Astrocyte (in vitro differentiated cells and primary cell): ENCODE data around the gene IFNGR2. TPM values are rescaled to one million over a fixed set of nuclear protein-coding genes. Genes with fewer than 3 reads are reported as not detected.

ENCODE experiments used
- DNase-seq: peaks from one replicate; pipeline ENCODE4 v3.0.0-alpha.2; 2010; ENCODE audit warnings: low read depth
- FAIRE-seq: peaks from 2 replicates; lab custom pipeline; 2011; peaks lifted over from hg19 to GRCh38; lab: Jason Lieb, UNC
- H2AFZ ChIP-seq: 2 replicates; pipeline ENCODE4 v1.6.0; 2012; ENCODE audit warnings: low read depth, low read length, inconsistent platforms
- H3K27ac ChIP-seq: 2 replicates; pipeline ENCODE4 v1.5.1; 2011; ENCODE audit warnings: low read depth, low read length, inconsistent platforms
- H3K27me3 ChIP-seq: 2 replicates; pipeline ENCODE4 v1.6.0; 2011; ENCODE audit warnings: low read length, inconsistent platforms; ENCODE audit not compliant: insufficient read depth
- H3K36me3 ChIP-seq: 2 replicates; pipeline ENCODE4 v1.5.1; 2011; ENCODE audit warnings: low read length, inconsistent platforms; ENCODE audit not compliant: insufficient read depth
- H3K4me1 ChIP-seq: 2 replicates; pipeline ENCODE4 v1.5.1; 2011; ENCODE audit warnings: low read length, inconsistent platforms; ENCODE audit not compliant: insufficient read depth
- H3K4me2 ChIP-seq: 2 replicates; pipeline ENCODE4 v1.6.0; 2012; ENCODE audit warnings: low read length, inconsistent platforms
- H3K4me3 ChIP-seq: 2 replicates; pipeline ENCODE4 v1.5.1; 2011; ENCODE audit warnings: low read depth, mild to moderate bottlenecking, low read length, inconsistent platforms; ENCODE audit not compliant: insufficient read depth
- H3K79me2 ChIP-seq: 2 replicates; pipeline ENCODE4 v1.6.0; 2012; ENCODE audit warnings: mild to moderate bottlenecking, low read length, inconsistent platforms; ENCODE audit not compliant: insufficient read depth
- H3K9ac ChIP-seq: 2 replicates; pipeline ENCODE4 v1.6.0; 2012; ENCODE audit warnings: mild to moderate bottlenecking, low read length, inconsistent platforms
- H3K9me3 ChIP-seq: 2 replicates; pipeline ENCODE4 v1.5.1; 2012; ENCODE audit warnings: low read depth, mild to moderate bottlenecking, low read length, inconsistent platforms; ENCODE audit not compliant: insufficient read depth
- H4K20me1 ChIP-seq: 2 replicates; pipeline ENCODE4 v1.6.0; 2012; ENCODE audit warnings: low read length, inconsistent platforms; ENCODE audit not compliant: insufficient read depth
- H3K27ac Mint-ChIP-seq: one replicate; pipeline ENCODE4 v1.8.0; 2021; ENCODE audit warnings: mild to moderate bottlenecking, mixed read lengths; ENCODE audit not compliant: unreplicated experiment
- H3K27me3 Mint-ChIP-seq: one replicate; pipeline ENCODE4 v1.8.0; 2021; ENCODE audit warnings: low read depth, mixed read lengths; ENCODE audit not compliant: unreplicated experiment
- H3K36me3 Mint-ChIP-seq: one replicate; pipeline ENCODE4 v1.8.0; 2021; ENCODE audit warnings: low read depth, mixed read lengths; ENCODE audit not compliant: unreplicated experiment
- H3K4me1 Mint-ChIP-seq: one replicate; pipeline ENCODE4 v1.8.0; 2021; ENCODE audit warnings: low read depth, mixed read lengths; ENCODE audit not compliant: unreplicated experiment
- H3K4me3 Mint-ChIP-seq: one replicate; pipeline ENCODE4 v1.8.0; 2021; ENCODE audit warnings: mild to moderate bottlenecking, moderate library complexity, mixed read lengths; ENCODE audit not compliant: unreplicated experiment
- H3K9me3 Mint-ChIP-seq: one replicate; pipeline ENCODE4 v1.8.0; 2021; ENCODE audit warnings: mild to moderate bottlenecking, mixed read lengths; ENCODE audit not compliant: unreplicated experiment
- CTCF ChIP-seq: IDR thresholded peaks from 2 replicates; pipeline ENCODE4 v1.5.1; 2011; ENCODE audit warnings: low read depth, mild to moderate bottlenecking, inconsistent platforms, low read length, moderate library complexity; ENCODE audit not compliant: insufficient read depth
- EZH2 ChIP-seq: IDR thresholded peaks from 2 replicates; pipeline ENCODE4 v1.6.1; 2012; ENCODE audit warnings: mild to moderate bottlenecking, low read length, inconsistent platforms; ENCODE audit not compliant: insufficient read depth
- total RNA-seq: library from RNA; stranded (reverse); gene quantifications from 2 replicates; pipeline ENCODE4 v1.2.1, GENCODE V29; 2021

Gene IFNGR2
- total RNA-seq, 1 donor from 2014 or later = 58.9 TPM

DNA sequence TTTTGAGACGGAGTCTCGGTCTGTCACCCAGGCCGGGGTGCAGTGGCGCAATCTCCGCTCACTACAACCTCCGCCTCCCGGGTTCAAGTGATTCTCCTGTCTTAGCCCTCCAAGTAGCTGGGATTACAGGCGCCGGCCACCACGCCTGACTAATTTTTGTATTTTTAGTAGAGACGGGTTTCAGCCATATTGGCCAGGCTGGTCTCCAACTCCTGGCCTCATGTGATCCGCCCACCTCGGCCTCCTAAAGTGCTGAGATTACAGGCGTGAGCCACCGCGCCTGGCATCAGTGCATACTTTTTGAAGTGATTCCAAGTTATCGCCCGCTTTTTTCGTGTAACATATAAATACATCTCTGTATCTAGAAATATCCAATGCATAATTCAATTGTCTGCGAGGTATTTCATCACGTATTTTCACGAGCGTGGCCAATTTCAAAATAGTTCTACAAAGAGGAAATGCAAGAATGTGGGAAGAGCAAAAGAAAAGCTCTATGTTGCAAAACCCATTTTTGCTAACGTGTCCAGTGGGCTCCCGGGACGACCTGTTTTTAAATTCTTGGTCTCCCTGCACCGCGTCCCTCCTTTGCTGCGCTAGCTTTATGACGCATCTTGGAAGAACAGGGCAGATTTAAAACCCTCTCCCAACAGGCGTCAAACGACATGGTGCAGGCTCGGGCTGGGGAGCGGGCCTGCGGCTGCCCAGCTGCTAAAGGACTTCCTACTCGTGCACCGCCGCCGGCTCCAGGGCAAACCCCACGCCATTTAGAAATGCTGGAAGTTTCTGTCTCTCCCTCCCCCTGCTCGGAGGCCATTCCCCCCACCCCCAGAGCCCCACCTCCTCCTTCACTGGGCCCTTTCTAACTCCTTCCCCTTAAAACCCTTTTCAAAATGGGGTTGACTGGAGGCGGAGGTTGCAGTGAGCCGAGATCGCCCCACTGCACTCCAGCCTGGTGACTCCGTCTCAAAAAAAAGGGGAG, 923 bp upstream of the IFNGR2 start:
- Histone ChIP-seq H3K4me2 (peak overlapping the region; percentile 95), H2AFZ (peak overlapping the region; percentile 42), H3K79me2 (peaks cover 38% of the 10 kb centered on the region), H3K36me3 (no peaks in the 10 kb centered on the region), H3K4me3 (no peak overlapping the region), H3K9ac (peak overlapping the region; percentile 62), H3K27ac (peak overlapping the region; percentile 34), H3K9me3 (no peaks in the 10 kb centered on the region), H3K27me3 (no peaks in the 10 kb centered on the region), H3K4me1 (peaks cover 19% of the 10 kb centered on the region), H4K20me1 (peaks cover 30% of the 10 kb centered on the region)
- peaks cover 2% of the 10 kb centered on the region for H3K27me3 Mint-ChIP-seq
- peaks cover 18% of the 10 kb centered on the region for H3K4me1 Mint-ChIP-seq
- TF ChIP-seq CTCF (no peak), EZH2 (no peak)
- peaks cover 2% of the 10 kb centered on the region for H3K9me3 Mint-ChIP-seq
- H3K27ac Mint-ChIP-seq = no peak overlapping the region
- FAIRE-seq = no peak
- peak; percentile 35 for DNase-seq
- H3K36me3 Mint-ChIP-seq = peaks cover 1% of the 10 kb centered on the region
- H3K4me3 Mint-ChIP-seq = peak overlapping the region; percentile 78

DNA sequence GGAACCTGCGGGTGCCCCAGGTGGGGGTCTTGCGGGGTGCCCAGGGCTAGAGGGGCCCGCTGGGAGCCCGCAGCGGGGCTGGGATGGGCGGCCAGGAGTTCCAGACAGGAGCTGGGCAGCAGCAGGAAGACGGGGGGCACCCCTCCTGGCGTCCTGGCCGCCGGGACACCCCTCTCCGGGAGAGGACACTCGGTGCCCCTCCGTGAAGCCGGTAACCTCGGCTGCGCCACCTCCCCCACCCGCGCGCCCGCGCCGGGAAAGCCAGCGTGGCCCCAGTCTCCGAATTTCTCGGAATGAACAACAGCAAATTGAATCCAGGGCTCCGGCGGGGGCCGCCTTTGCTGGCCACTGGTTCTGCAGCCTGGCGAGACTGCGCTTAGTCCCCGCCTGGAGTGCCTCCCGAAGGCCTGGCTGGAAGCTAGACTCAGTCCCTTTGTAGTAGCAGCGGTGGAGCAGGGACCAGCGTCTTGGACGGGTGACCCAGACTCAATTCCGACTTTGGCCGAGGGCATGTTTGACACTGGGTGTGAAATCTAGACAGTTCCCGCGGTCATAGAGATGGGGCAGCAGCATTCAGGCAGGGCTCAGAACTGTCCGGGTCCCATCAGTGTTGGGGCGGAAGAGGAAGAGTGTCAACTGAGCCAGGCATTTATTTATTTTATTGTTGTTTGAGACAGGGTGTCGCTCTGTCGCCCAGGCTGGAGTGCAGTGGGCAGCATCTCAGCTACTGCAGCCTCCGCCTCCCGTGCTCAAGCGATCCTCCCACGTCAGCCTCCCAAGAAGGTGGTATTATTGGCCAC, 773 bp downstream of the IFNGR2 start:
- Histone ChIP-seq H3K4me2 (peak overlapping the region; percentile 95), H3K4me1 (peaks cover 19% of the 10 kb centered on the region), H3K79me2 (peaks cover 54% of the 10 kb centered on the region), H4K20me1 (peaks cover 44% of the 10 kb centered on the region), H3K27me3 (no peaks in the 10 kb centered on the region), H3K9me3 (no peaks in the 10 kb centered on the region), H3K9ac (peak overlapping the region; percentile 82), H3K4me3 (peak overlapping the region; percentile 68), H3K27ac (peak overlapping the region; percentile 71), H3K36me3 (no peaks in the 10 kb centered on the region), H2AFZ (peak overlapping the region; percentile 40)
- peaks cover 4% of the 10 kb centered on the region for H3K36me3 Mint-ChIP-seq
- peaks cover 2% of the 10 kb centered on the region for H3K9me3 Mint-ChIP-seq
- FAIRE-seq = no peak
- H3K4me1 Mint-ChIP-seq = peaks cover 18% of the 10 kb centered on the region
- peak overlapping the region; percentile 92 for H3K27ac Mint-ChIP-seq
- no peaks in the 10 kb centered on the region for H3K27me3 Mint-ChIP-seq
- H3K4me3 Mint-ChIP-seq = peak overlapping the region; percentile 94
- no peak for TF ChIP-seq CTCF
- no peak for TF ChIP-seq EZH2
- peak; percentile 43 for DNase-seq
